SK-N-SH (cell line): ENCODE results near the gene INF2. TPM values are rescaled to one million over a fixed set of nuclear protein-coding genes. Genes with fewer than 3 reads are reported as not detected.

Experiments used
- CTCF ChIA-PET: fragments of 300-600, 350-600 bp; formaldehyde crosslinking; extraction: SDS; loops from one replicate; lab custom pipeline; 2021; lab: Yijun Ruan, JAX
- POLR2A ChIA-PET: fragments of 350-600 bp; sonication (Branson Sonifier 250); formaldehyde crosslinking; extraction: SDS; loops from one replicate; lab custom pipeline; 2020; ENCODE audit warnings: antibody characterized with exemption, inconsistent platforms; lab: Yijun Ruan, JAX
- DNase-seq: peaks from one replicate; pipeline ENCODE4 v3.0.0; 2012
- H2AFZ ChIP-seq: fragments of 200-600 bp; sonication (generic); 2 replicates; pipeline ENCODE4 v1.8.1; 2016; ENCODE audit warnings: antibody characterized with exemption, mild to moderate bottlenecking, low read depth
- H3F3A ChIP-seq: fragments of 200-600 bp; sonication (generic); replicated peaks from 2 replicates; pipeline ENCODE3; 2016; ENCODE audit warnings: antibody characterized with exemption, mild to moderate bottlenecking; ENCODE audit not compliant: insufficient read depth
- H3K27ac ChIP-seq, 2 experiments: fragments of 200-500 bp in 1 of 2; fragments of 200-600 bp in 1 of 2; sonication (Bioruptor generic) in 1 of 2; sonication (generic), shearing (Covaris generic) in 1 of 2; 2 replicates each; pipeline versions ENCODE4 v1.5.1 to v1.6.1; 2014 to 2016; ENCODE audit warnings: low read depth in 2 of 2, inconsistent platforms in 1 of 2, low read length in 1 of 2, mild to moderate bottlenecking in 1 of 2, mixed read lengths in 1 of 2
- H3K27me3 ChIP-seq: fragments of 200-600 bp; sonication (generic), shearing (Covaris generic); 2 replicates; pipeline ENCODE4 v1.6.1; 2016; ENCODE audit warnings: mixed run types; ENCODE audit not compliant: insufficient read depth
- H3K36me3 ChIP-seq, 2 experiments: fragments of 200-500 bp in 1 of 2; fragments of 200-600 bp in 1 of 2; sonication (Bioruptor generic) in 1 of 2; sonication (generic) in 1 of 2; replicated peaks in 1 of 2; 2 replicates each; pipeline versions ENCODE3 to v1.5.1; 2014 to 2016; ENCODE audit warnings: low read length in 1 of 2, mild to moderate bottlenecking in 1 of 2; ENCODE audit not compliant: insufficient read depth in 2 of 2, control insufficient read depth in 1 of 2
- H3K4me1 ChIP-seq, 2 experiments: fragments of 200-500 bp in 1 of 2; fragments of 200-600 bp in 1 of 2; sonication (Bioruptor generic) in 1 of 2; sonication (generic), shearing (Covaris generic) in 1 of 2; 2 replicates each; pipeline versions ENCODE4 v1.5.1 to v1.6.1; 2014 to 2016; ENCODE audit warnings: low read depth in 1 of 2, low read length in 1 of 2, mixed run types in 1 of 2; ENCODE audit not compliant: insufficient read depth in 2 of 2, control insufficient read depth in 1 of 2
- H3K4me2 ChIP-seq: fragments of 200-600 bp; sonication (generic), shearing (Covaris generic); 2 replicates; pipeline ENCODE4 v1.6.1; 2017; ENCODE audit warnings: mixed run types
- H3K4me3 ChIP-seq, 2 experiments: fragments of 200-500 bp in 1 of 2; fragments of 200-600 bp in 1 of 2; sonication (Bioruptor generic) in 1 of 2; sonication (generic), shearing (Covaris generic) in 1 of 2; 2 replicates each; pipeline versions ENCODE4 v1.5.1 to v1.8.1; 2014 to 2016; ENCODE audit warnings: low read depth in 2 of 2, inconsistent platforms in 1 of 2, low read length in 1 of 2, mild to moderate bottlenecking in 1 of 2, mixed read lengths in 1 of 2, moderate library complexity in 1 of 2
- H3K79me2 ChIP-seq: fragments of 200-600 bp; sonication (generic); 2 replicates; pipeline ENCODE4 v1.8.1; 2017; ENCODE audit warnings: mild to moderate bottlenecking; ENCODE audit not compliant: insufficient read depth
- H3K9ac ChIP-seq: fragments of 200-600 bp; sonication (generic); 2 replicates; pipeline ENCODE4 v1.6.1; 2017; ENCODE audit warnings: mixed run types
- H3K9me2 ChIP-seq: fragments of 200-600 bp; sonication (generic); 2 replicates; pipeline ENCODE4 v1.6.1; 2017; ENCODE audit warnings: mixed run types
- H3K9me3 ChIP-seq: fragments of 200-600 bp; sonication (generic); 2 replicates; pipeline ENCODE4 v1.6.1; 2017; ENCODE audit warnings: mixed run types, mild to moderate bottlenecking, moderate library complexity
- H4K20me1 ChIP-seq: fragments of 200-600 bp; sonication (generic); 2 replicates; pipeline ENCODE4 v1.6.1; 2017; ENCODE audit warnings: mild to moderate bottlenecking, mixed run types; ENCODE audit not compliant: insufficient read depth
- CTCF ChIP-seq: fragments of 200-600 bp; sonication (generic); IDR thresholded peaks from 2 replicates; pipeline ENCODE4 v1.6.1; 2017; ENCODE audit warnings: antibody characterized with exemption, mild to moderate bottlenecking, moderate library complexity
- ELF1 ChIP-seq: IDR thresholded peaks from 2 replicates; pipeline ENCODE4 v1.4.0; 2012
- EZH2phosphoT487 ChIP-seq: fragments of 200-600 bp; sonication (generic); IDR thresholded peaks from 2 replicates; pipeline ENCODE4 v1.6.1; 2017; ENCODE audit warnings: low read depth, mixed run types, mild to moderate bottlenecking, antibody characterized with exemption, moderate library complexity, borderline replicate concordance
- GATA2 ChIP-seq: sonication (generic); formaldehyde crosslinking; IDR thresholded peaks from 2 replicates; pipeline ENCODE4 v1.5.0; 2020; ENCODE audit warnings: mild to moderate bottlenecking, missing genetic modification reagents
- JUND ChIP-seq: IDR thresholded peaks from 2 replicates; pipeline ENCODE4 v1.4.0; 2012
- RCOR1 ChIP-seq: fragments of 150-350 bp; IDR thresholded peaks from 2 replicates; pipeline ENCODE4 v1.6.1; 2017; ENCODE audit warnings: antibody characterized with exemption, low read length
- REST ChIP-seq: IDR thresholded peaks from 2 replicates; pipeline ENCODE4 v1.6.1; 2012; ENCODE audit warnings: mild to moderate bottlenecking, low read depth, low read length, moderate library complexity
- SMC3 ChIP-seq: IDR thresholded peaks from 2 replicates; pipeline ENCODE4 v1.6.1; 2012; ENCODE audit warnings: low read depth, low read length, improper control_type of control experiment
- TCF12 ChIP-seq: IDR thresholded peaks from 2 replicates; pipeline ENCODE4 v1.4.0; 2012
- TEAD4 ChIP-seq: IDR thresholded peaks from 2 replicates; pipeline ENCODE4 v1.4.0; 2012; ENCODE audit warnings: mild to moderate bottlenecking, borderline replicate concordance; ENCODE audit not compliant: insufficient read depth
- ZBTB33 ChIP-seq: IDR thresholded peaks from 2 replicates; pipeline ENCODE4 v1.4.0; 2012; ENCODE audit warnings: low read depth, borderline replicate concordance
- WGBS: methylation state at CpG from one replicate; pipeline ENCODE4 v1.1.6; 2017; ENCODE audit warnings: low lambda C conversion rate; 5-methylcytosine and 5-hydroxymethylcytosine counted together
- polyA plus RNA-seq, 3 experiments: library from polyadenylated mRNA; depleted of rRNA; stranded (reverse); fragments of >200 nt; gene quantifications; 2 replicates each; pipeline ENCODE4 v1.2.3, GENCODE V29; 2012

INF2 gene
- polyA plus RNA-seq, 1 of the 3 experiments (the other 2 are of a cell fraction), result 32.5 TPM

- ChIA-PET CTCF (interaction anchor here (0.7 to 4.8 kb wide), 9 partner anchors 10 to 596 kb away, joined by 3 to 18 read pairs (median 3); partner anchors contain the start of gene ADSS1), POLR2A (no interaction called here)
- Histone ChIP-seq H3K4me1 (peaks cover 13 to 44% of the 10 kb centered on the region in 2 experiments), H3K9ac (peak overlapping the region; percentile 85), H3K9me2 (no peaks in the 10 kb centered on the region), H3F3A (peaks cover 13% of the 10 kb centered on the region), H3K79me2 (peaks cover 55% of the 10 kb centered on the region), H3K36me3 (peaks cover 3 to 8% of the 10 kb centered on the region in 2 experiments), H3K27me3 (no peaks in the 10 kb centered on the region), H3K4me3 (peak overlapping the region; percentile 87 to 91), H4K20me1 (peaks cover 46% of the 10 kb centered on the region), H3K27ac (peak overlapping the region; percentile 16 to 36; a peak in 3 of 4 replicates), H3K4me2 (peak overlapping the region; percentile 100), H2AFZ (no peak overlapping the region), H3K9me3 (no peaks in the 10 kb centered on the region)
- WGBS, result 35% methylated on average over 5 of the region's 50 CpGs
- TF ChIP-seq JUND (no peak), SMC3 (no peak), ELF1 (no peak), EZH2phosphoT487 (no peak), CTCF (no peak), RCOR1 (no peak), TEAD4 (no peak), GATA2 (CRISPR knock-in tag) (no peak)
- DNase-seq, result peak; percentile 81
Measured at GRCh38 chr14:104689881-104690711, 678 bp downstream of the INF2 start.

GRCh38 chr14:104690861-104691455, 1.5 kb downstream of the INF2 start:
- ChIA-PET CTCF (interaction anchor here (0.7 to 4.8 kb wide), 6 partner anchors 10 to 597 kb away, joined by 3 to 18 read pairs (median 3); partner anchors contain the start of gene ADSS1), POLR2A (no interaction called here)
- H4K20me1 ChIP-seq, result peaks cover 54% of the 10 kb centered on the region
- H3K27ac ChIP-seq, result no peak overlapping the region
- peaks cover 13 to 46% of the 10 kb centered on the region in 2 experiments for H3K4me1 ChIP-seq
- H3F3A ChIP-seq, result peaks cover 13% of the 10 kb centered on the region
- WGBS, result 90% methylated on average over 14 of the region's 16 CpGs
- H3K9ac ChIP-seq, result peak overlapping the region; percentile 85
- H3K4me2 ChIP-seq, result peak overlapping the region; percentile 100
- peak overlapping the region; percentile 87 to 91 for H3K4me3 ChIP-seq
- peaks cover 3 to 12% of the 10 kb centered on the region in 2 experiments for H3K36me3 ChIP-seq
- no peak for DNase-seq
- peaks cover 60% of the 10 kb centered on the region for H3K79me2 ChIP-seq
- H3K9me3 ChIP-seq, result no peaks in the 10 kb centered on the region
- no peak overlapping the region for H2AFZ ChIP-seq
- no peaks in the 10 kb centered on the region for H3K9me2 ChIP-seq
- no peaks in the 10 kb centered on the region for H3K27me3 ChIP-seq
- TF ChIP-seq TCF12, result no peak
- TF ChIP-seq ZBTB33, result no peak
- no peak for TF ChIP-seq REST
